GM21360 (cell line): ENCODE measurements around the gene TMEM129.

Experiments used
- ATAC-seq: cut with Tn5 transposase; IDR thresholded peaks from one replicate; pipeline ENCODE4 v1.9.1; 2021; ENCODE audit warnings: mild to moderate bottlenecking, moderate library complexity; ENCODE audit not compliant: unreplicated experiment

The TMEM129 gene, protein sequence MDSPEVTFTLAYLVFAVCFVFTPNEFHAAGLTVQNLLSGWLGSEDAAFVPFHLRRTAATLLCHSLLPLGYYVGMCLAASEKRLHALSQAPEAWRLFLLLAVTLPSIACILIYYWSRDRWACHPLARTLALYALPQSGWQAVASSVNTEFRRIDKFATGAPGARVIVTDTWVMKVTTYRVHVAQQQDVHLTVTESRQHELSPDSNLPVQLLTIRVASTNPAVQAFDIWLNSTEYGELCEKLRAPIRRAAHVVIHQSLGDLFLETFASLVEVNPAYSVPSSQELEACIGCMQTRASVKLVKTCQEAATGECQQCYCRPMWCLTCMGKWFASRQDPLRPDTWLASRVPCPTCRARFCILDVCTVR

DNA sequence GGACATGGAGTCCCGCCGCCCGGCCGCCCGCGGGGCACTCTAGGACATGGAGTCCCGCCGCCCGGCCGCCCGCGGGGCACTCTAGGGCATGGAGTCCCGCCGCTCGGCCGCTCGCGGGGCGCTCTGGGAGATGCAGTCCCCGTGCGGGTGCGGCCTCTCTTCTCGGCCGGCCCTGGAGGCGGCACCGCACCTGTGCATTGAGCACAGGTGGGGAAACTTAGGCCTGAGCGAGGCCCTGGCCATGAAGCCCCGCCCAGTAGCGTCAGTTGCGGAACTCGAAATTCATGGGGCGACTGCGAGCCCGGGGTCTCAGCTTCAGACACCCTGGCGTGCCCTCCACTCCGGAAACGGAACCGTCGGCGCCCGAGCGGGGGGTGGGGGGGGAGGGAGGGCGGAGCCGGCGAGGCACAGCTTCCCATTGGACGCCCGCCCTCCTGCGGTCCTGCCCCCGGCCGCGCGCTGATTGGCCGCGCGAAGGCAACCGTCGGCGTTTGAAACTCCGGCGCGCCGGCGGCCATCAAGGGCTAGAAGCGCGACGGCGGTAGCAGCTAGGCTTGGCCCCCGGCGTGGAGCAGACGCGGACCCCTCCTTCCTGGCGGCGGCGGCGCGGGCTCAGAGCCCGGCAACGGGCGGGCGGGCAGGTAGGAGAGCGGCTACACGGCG, at the start of gene TMEM129, which contains the start of gene TACC3:
Gene TMEM129, minus strand, starts transcription at position 321 of the 663 bp plus-strand sequence. CDS start 486 bp downstream, outside the sequence.
Gene TACC3, plus strand, starts transcription at position 519 of the 663 bp plus-strand sequence. CDS start 1,901 bp downstream, outside the sequence.
- ATAC-seq: peak; percentile 64

DNA sequence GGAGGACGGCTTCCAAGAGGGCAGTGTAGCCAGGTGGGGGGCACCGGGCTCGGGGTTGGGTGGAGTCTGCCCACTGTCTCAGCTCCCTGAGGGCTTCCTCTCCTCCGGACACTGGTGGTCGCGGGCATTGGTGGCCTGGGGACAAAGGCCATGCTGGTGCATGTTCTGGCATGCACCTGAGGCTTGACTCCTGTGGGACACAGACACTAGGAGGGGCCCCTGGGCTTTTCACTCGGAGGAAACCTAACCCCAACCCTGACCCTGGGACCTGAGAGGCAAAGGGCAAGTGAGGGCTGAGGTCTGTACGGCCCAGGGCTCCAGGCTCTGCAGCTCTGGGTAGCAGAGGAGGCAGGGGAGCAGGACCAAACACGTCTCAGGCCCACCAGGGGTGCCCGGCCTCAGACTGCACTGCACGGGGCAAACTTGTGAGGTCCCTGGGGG, 49.7 kb upstream of the TMEM129 start:
- ATAC-seq: no peak

DNA sequence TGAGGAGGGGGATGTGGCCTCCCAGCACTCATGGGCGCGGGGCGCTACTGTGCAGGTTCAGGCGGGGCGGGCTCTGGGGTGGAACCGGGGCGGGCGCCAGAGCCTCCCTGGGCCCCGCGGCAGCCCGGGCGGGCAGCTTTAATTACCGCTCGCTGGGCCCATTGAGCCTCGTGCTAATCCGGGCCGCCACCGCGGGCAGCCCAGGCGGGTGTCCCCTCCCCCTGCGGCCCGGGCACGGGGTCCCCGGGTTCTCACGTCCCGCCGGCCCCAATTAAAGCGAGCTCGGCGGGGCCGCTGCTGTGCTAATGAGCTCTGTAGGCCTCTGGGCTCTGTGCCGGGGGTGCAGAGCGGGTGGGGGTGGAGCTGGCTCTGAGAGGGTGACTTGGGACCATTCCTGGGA, 49.1 kb upstream of the TMEM129 start:
- no peak for ATAC-seq

DNA sequence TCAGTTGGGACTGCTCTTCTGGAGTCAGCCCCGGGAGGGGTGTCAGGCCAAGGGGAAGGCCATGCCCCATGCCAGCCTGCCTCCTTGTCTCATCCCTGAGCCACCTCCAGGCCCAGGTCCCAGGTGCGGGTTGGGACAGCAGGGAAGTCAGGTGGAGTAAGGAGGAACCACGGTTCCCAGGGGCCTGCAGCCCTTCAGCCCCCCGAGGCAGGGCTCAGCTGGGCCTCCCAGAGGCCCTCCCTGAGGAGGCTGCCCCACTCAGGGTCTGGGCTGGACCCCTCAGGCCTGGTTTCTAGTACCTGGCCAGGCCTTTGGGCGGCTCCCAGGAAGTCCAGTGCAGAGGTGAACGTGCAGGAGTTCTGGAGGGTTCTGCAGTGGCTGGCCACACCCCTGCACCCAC, 48.6 kb upstream of the TMEM129 start:
- ATAC-seq: no peak

DNA sequence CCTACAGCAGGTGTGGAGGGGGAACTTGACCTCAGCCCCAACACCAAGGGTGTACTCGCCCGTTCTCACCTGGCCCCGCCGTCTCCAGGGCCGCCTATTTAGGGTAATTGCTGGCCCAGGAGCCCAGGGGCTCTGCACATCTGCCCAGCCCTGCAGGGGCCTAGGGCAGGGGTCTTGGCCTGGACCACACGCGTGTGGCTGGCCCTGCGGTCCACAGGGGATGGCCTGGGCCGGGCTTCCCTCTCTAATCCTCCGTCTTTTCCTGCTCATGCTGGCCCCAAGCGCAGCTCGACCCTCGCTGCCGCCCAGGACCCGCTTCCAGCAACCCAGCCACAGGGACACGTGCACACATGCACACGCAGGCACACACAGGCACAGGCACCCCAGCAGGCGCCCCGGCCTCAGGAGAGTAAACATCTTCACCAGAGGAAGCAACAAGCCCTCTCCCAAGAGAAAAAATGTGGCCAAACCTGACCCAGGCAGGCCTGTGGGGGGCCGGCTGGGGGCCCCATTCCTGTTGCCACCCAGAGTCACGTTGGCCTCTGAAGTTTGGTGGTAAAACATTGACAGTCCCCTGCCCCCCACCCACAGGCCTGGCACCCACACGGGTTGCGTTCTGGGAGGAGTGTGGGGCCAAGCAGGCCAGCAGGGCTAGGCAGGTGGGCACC, 47.4 kb upstream of the TMEM129 start:
- ATAC-seq: no peak

DNA sequence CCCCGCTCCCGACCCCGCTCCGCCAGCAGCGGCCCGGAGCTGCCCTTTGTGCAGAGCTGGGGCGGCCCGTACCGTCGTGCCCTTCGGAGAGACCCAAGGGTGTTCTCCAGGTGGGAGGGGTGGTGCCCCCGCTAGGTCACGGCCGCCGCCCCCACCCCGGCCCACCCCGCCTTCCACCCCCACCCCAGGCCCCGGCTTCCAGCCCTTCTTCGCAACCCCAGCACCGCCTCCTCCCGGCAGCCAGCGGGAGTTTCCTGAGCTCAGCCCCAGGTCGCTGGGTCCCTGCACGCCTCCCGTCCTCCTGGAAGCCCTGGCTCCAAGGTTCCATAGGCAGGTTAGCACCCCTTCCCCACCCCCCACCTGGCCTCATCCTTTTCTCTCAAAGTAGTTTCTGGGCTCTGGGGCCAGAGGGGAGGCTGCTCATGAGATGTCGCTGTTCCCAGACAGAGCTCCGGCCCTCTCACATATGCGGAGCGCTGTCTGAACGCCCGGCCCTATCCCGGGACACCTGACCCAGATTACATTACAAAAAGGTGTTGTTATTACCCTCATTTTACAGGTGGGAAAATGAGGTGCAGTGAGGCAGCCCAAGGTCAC, 46.7 kb upstream of the TMEM129 start:
- ATAC-seq: no peak

DNA sequence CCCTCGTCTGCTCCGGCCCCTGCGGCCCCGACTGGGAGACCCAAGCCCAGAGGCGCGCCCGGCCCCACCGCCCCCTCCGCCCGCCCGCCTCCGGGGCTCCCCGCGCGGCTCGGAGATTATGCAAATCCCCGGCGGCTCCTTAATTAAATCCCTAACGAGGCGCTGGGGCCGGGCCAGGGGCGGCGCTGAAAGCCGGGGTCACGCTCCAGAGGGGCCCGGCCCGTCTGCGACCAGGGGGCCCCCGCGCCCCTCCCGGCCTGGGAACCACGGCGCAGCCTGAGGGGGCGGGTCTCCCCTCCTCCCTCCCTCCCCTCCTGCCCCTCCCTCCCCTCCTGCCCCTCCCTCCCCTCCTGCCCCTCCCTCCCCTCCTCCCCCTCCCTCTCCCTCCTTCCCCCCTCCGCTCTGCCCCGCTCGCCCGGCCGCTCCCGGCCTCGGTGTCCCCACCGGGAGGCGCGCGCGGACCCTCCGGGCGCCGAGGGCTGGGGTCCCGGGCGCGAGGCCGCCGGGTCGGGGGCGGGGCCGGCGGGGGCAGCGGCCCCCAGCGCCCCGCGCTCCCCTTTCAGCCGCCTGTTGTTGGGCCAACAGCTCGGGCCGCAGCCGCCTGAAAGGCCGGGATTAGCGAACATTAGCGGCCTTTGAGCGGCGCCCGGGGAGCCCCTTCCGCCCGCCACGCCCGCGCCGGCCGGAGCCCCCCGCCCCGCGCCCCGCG, 46.1 kb upstream of the TMEM129 start:
- ATAC-seq: no peak

DNA sequence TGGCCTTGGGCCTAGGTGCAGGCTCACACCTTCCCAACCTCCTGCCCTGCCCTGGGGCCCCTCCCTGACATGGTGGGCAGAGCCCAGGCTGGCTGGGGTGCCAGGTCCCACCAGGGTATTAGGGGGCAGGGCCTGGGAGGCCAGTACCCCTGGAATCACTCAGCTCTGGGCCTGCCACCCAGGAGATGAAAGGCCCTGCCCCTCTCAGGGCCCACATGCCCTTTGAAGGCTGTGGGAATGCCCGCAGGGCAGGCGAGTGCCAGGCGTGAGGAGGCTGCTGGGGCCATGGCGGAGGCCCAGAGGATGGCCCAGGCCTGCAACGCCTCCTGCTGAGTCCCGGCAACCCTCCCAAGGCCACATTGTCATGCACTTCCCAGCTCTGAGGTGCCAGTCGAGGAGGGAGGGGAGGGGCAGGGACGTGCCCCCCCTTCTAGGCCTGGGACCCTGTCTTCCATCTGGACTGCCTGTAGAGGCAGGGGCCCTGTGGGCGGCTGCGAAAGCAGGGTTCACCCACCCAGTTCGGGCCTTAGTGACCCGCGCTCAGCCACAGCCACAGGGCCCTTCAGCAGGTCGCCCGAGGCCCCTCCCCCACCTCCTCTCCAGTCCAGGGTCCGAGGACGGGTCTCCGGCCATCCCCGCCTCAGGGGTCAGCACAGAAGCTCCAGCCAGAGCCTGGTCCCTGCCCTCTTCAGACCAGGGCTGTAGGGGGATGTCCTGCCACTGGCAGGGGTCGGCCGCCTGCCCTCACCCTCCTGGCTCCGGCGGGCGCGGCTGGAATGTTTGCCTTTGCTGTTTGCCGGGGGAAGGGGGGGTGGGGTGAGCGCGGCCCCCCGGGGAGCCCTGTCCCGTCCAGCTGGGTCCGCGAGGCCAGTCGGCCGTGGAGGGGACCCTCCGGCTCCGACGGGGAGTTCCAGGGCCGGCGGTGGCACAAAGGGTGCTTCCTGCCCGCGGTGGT, 45.3 kb upstream of the TMEM129 start:
- no peak for ATAC-seq

DNA sequence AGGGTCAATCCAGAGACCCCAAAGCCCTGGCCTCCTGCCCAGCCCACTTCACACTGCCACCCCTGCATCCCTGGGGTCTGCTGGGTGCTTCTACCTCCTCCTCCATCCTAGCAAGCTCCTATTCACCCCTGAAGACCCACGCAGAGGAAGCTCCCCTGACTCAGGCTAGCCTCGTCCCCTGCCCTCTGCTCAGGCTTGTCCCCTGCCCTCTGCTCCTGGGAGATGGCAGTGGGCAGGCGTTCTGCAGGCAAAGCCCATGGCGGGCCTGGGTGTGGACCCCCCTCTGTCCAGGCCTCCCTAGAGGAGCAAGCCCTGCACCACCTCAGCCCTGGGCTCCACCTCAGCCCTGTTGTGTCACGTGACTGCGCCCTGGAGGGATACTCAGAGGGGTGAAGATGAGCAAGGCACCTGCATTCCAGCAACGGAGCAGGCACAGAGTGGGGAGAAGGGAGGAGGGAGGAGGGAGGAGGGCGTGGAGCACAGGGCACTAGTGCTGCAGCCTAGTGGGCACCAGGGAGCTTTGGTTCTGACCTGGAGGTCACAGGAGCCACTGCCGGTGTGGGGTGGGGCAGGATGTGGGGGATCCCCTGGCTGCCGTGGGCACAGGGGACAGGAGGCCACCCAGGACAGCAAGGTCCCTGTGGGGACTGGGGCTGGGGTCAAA, 44.4 kb upstream of the TMEM129 start:
- no peak for ATAC-seq

DNA sequence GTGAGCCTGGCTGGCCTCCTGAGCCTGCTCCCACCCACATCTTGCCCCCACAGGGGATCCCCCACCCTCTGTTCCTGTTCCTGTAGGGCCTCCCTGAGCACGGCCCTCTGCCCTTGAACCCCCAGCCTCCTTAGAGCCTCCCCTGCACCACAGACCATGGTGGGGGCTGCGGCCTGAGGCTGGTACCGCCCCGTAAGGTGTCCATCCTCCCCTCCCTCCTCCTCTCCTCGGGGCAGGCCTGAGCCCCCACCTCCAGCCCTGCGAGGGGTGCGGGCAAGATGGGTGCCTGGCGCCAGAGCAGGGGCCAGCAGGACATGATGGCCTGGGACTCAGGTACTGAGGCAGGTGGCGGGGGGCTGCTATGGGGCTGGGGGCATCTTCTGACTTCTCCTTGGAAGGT, 43.5 kb upstream of the TMEM129 start:
- no peak for ATAC-seq

DNA sequence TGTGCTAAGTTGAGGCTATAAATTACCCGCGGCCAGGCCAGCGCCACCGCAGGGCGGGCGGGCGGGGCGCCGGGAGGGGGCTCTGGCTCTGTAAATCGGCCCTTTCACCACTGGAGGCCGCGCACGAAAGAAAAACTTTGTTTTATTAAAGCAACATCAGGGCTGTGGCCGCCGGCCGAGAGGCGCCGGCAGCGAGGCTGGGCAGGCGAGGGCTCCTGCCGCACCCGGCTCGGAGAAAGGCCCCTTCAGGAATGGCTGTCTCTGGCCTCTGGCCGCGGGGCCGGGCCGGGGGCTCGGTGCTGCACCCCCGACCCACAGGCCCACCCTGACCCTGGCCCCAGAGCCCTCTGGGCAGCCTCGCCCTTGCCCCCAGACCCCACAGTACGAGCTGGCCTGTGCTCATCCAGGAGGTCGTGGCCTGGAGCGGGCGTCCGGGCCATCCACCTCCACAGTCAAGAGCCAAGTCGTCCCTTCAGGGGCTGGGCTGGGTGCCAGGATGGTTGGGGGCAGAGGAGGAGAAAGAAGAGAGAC, 42.5 kb upstream of the TMEM129 start:
- no peak for ATAC-seq

DNA sequence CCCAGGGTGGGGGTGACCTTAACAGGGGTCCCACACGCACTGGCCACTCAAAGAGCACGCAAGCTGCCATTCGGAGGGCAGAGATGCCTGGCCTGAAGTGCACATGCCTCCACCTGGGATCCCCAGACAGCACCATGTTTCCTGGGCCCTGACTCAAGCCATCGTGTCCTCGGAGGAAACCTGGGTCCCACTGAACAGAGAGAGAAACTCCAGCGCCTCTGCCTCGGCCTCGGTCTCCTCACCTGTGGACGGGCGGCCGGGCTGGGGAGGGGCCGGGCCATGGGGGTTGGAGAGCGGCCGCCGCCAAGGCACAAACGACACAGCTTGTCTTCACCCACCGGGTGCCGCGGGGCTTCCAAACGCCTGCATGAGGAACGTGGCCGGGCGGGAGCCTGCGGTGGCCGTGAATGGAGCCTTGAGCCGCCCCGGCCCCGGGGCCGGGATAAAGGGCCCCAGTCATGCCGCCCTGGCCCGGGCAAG, 42.0 kb upstream of the TMEM129 start:
- ATAC-seq: no peak

DNA sequence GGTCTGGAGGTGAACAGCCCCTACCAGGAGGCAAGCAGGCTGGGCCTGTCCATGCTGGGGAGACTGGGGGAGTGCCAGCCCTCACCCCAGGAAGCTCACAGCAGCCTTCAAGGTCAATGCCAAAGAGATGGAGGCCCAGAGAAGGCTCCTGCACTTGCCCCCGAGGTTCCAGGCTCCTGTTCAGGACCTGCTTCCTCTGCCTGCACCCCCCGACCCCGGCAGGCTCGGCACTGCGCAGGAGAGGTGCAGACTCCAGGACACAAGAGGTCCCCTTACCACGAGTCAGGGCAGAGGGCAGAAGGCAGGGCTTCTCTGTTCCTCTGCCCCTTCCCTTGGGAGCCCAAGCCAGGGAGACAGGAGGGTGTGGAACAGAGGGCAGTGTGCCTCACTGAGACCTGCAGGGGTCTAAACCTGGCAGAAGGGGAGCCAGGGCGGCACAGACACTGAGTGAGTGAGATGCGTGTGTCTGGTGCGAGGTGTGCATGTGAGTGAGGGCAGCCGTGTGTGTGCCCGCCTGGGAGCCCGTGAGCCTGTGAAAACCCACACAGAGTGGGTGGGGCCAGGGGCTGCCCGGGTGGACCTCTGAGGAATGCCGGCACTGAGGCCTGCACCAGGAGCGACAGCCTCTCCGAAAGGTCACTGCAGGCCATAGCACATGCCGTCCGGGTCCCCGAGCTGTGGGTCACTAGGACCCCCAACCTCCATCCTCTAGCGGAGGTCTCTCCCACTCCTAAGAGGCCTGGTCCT, 41.3 kb upstream of the TMEM129 start:
- no peak for ATAC-seq

DNA sequence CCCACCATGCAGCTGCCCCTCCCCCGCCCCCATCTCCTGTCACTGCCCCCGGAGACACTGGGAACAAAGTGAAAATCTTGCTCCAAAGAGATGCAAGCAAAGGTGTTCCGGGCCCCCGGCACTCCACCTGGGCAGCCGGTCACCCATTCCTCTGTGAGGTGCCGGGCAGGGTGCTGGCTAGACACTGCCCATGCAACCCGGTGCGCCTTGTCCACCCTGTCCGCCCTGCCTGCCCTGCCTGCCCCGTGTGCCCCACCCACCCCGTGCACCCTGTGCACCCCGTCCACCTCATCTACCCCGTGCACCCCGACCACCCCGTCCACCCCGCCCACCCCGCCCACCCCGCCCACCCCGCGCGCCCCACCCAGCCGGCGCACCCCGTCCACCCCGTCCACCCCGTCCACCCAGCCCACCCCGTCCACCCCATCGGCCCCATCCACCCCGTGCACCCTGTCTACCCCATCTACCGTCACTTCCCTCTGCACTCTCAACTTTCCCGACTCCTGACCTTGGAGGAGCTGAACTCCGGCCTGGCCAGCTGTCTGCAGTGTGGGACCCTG, 40.1 kb upstream of the TMEM129 start:
- ATAC-seq: no peak

DNA sequence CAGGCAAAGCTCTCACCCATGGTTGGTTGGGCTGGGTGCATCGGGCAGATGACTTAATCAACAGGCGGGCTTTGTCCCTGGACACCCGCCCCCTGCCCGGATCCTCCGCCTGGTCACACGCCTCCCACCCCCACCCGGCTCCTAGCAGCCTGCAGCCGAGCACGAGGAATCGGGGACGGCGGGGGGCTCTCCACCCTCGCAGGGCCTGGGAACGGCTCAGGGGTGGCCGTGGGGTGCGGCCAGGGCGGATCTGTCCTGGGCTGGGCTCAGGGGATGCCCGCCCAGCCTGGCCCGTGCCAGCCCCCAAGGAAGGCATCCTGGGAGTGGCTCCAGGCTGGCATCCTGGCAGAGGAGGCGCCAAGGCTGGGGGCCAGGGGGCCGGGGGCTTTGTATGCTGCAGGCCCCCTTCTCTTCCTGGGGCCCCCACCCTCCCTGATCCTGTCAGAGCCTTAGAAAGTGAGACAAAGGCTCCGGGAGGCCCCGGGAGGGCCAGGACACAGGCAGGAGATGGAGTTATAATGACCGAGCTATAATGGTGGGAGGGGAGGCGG, 39.5 kb upstream of the TMEM129 start:
- ATAC-seq: no peak

DNA sequence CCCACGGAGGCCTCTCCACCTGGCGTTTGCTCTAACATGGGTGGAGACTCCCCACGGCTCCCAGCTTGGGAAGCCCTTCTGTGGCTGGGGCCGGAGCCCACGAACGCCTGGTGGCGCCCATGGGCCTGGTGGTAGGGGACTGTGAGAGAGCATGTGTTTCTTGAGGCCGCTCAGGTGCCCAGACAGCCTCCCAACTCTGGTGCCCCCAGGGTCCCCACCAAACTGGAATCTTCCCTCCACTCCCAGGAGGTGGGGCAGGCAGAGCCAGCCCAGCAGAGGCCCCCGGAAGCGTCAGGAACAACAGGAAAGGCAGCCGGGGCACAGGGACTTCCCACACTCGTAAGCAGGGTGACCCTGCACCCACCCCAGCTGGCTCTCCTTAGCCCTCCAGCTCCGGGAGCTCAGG, 38.7 kb upstream of the TMEM129 start:
- ATAC-seq: no peak

DNA sequence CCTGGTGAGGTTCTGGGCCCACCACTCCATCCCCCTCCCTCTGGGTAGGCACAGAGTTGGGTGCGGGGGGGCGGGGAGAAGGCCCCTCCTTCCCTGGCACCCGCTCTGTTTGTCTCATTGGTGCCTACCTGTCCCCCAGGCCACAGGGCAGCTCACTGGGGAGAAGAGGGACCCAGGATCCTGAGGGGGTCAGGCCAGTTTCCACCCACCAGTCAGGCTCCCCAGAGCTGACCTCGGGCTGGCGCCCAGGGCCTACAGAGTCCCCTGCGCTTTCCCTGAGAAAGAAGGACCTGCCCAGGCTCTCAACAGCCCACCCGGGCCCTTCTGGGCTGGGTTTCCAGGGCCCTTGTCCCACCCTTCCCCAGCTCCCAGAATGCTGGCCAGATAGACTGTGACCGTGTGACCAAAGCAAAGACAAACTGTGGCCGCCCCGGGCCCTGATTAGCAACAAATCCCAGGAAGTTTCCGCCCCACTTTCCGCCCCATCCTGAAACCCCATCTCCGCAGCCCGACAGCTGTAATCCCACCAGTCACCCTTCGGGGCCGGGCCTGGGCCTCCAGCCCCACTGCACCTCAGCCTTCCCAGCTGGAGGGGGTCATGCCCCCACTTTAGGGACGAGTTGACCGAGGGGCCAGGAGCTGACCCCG, 38.2 kb upstream of the TMEM129 start:
- ATAC-seq: no peak
